Neural progenitor cell (in vitro differentiated cells): ENCODE results near the gene FYN. TPM values are rescaled to one million over a fixed set of nuclear protein-coding genes. Genes with fewer than 3 reads are reported as not detected.
"Not testable (repeated sequence)": the region's sequence is repeated elsewhere in the genome, so short reads cannot be mapped to it uniquely, and the experiment has no call there.

Experiments used
- DNase-seq: peaks from one replicate; pipeline ENCODE4 v3.0.0-alpha.2; 2016; ENCODE audit warnings: low spot score
- H2AFZ ChIP-seq: fragments of 200-600 bp; sonication (generic); replicated peaks from 2 replicates; pipeline ENCODE4 v1.6.1; 2016; ENCODE audit warnings: antibody characterized with exemption
- H3F3A ChIP-seq: fragments of 200-600 bp; sonication (generic); 2 replicates; pipeline ENCODE4 v1.6.1; 2016; ENCODE audit warnings: antibody characterized with exemption, low read depth
- H3K27ac ChIP-seq: fragments of 200-600 bp; sonication (generic); 2 replicates; pipeline ENCODE4 v1.5.1; 2016; ENCODE audit warnings: mild to moderate bottlenecking
- H3K27me3 ChIP-seq: fragments of 200-600 bp; sonication (generic); 2 replicates; pipeline ENCODE4 v1.6.1; 2016; ENCODE audit warnings: mild to moderate bottlenecking, moderate library complexity
- H3K36me3 ChIP-seq: fragments of 200-600 bp; sonication (generic); 2 replicates; pipeline ENCODE4 v1.5.1; 2016
- H3K4me1 ChIP-seq: fragments of 200-600 bp; sonication (generic); 2 replicates; pipeline ENCODE4 v1.6.1; 2016; ENCODE audit warnings: mixed run types
- H3K4me2 ChIP-seq: fragments of 200-600 bp; sonication (generic); 2 replicates; pipeline ENCODE4 v1.6.1; 2016
- H3K4me3 ChIP-seq: fragments of 200-600 bp; sonication (generic); 2 replicates; pipeline ENCODE4 v1.5.1; 2016
- H3K79me2 ChIP-seq: fragments of 200-600 bp; sonication (generic); 2 replicates; pipeline ENCODE4 v1.6.1; 2016; ENCODE audit warnings: low read depth
- H3K9ac ChIP-seq: fragments of 200-600 bp; sonication (generic); 2 replicates; pipeline ENCODE4 v1.6.1; 2016
- H3K9me3 ChIP-seq: fragments of 200-600 bp; sonication (generic); 2 replicates; pipeline ENCODE4 v1.5.1; 2016; ENCODE audit warnings: low read depth
- H4K20me1 ChIP-seq: fragments of 200-600 bp; sonication (generic); 2 replicates; pipeline ENCODE4 v1.6.1; 2016; ENCODE audit warnings: low read depth
- H3K27ac Mint-ChIP-seq: 3 replicates; pipeline ENCODE4 v1.8.0; 2021; ENCODE audit warnings: mixed read lengths
- H3K27me3 Mint-ChIP-seq: 2 replicates; pipeline ENCODE4 v1.8.0; 2022; ENCODE audit warnings: low read depth, mild to moderate bottlenecking, inconsistent platforms, moderate library complexity, mixed read lengths; ENCODE audit not compliant: insufficient read depth
- H3K36me3 Mint-ChIP-seq: 3 replicates; pipeline ENCODE4 v1.8.0; 2021; ENCODE audit warnings: mixed read lengths
- H3K4me1 Mint-ChIP-seq: 3 replicates; pipeline ENCODE4 v1.8.0; 2021; ENCODE audit warnings: mixed read lengths
- H3K4me3 Mint-ChIP-seq: 3 replicates; pipeline ENCODE4 v1.8.0; 2021; ENCODE audit warnings: mild to moderate bottlenecking, moderate library complexity, mixed read lengths
- H3K9me3 Mint-ChIP-seq: 3 replicates; pipeline ENCODE4 v1.8.0; 2020; ENCODE audit warnings: mixed read lengths
- EZH2 ChIP-seq: fragments of 200-600 bp; sonication (generic); IDR thresholded peaks from 2 replicates; pipeline ENCODE4 v1.6.1; 2017; ENCODE audit warnings: antibody characterized with exemption, mild to moderate bottlenecking, moderate library complexity
- EZH2phosphoT487 ChIP-seq: fragments of 200-600 bp; sonication (generic); IDR thresholded peaks from 2 replicates; pipeline ENCODE4 v1.6.1; 2017; ENCODE audit warnings: antibody characterized with exemption
- total RNA-seq: library from RNA; depleted of rRNA; stranded (reverse); fragments of >200 nt; gene quantifications from 2 replicates; pipeline ENCODE4 v1.2.3, GENCODE V29; 2015; ENCODE audit warnings: low replicate concordance
- TF ChIP-seq, protein P1 (sequence below): fragments of 200-600 bp; sonication (generic); IDR thresholded peaks from 2 replicates; pipeline ENCODE4 v1.5.1; 2017; ENCODE audit warnings: antibody characterized with exemption, mild to moderate bottlenecking

FYN gene
- total RNA-seq, 1 donor from 2014 or later: 167 TPM

DNA sequence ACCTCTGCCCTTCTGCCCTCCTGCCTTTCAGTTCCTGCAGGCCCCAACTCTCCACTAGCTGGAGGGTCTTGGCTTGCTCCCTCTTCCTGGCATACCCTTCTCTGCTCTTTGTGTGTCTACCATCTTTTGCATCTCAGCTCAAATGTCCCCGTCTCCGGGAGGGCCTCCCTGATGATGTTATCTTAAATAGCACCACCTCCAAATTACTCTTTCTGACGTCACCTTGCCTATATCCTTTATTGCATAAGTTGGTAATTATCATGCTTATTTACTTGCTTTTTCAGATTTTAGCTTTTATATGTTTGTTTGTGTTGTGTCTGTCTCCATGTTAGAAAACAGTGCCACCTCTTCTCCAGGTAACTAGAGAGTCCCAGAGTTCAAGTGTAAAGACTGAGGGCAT is 36.0 kb upstream of the FYN start:
- peaks cover 13% of the 10 kb centered on the region for H3K4me1 Mint-ChIP-seq
- peak overlapping the region; percentile 66 for H3K27ac Mint-ChIP-seq
- H3K36me3 Mint-ChIP-seq: no peaks in the 10 kb centered on the region
- Histone ChIP-seq H3K4me2 (peak overlapping the region; percentile 56), H3K4me3 (peak overlapping the region; percentile 41), H3K9me3 (no peaks in the 10 kb centered on the region), H4K20me1 (no peaks in the 10 kb centered on the region), H3K36me3 (no peaks in the 10 kb centered on the region), H3K27ac (no peak overlapping the region), H2AFZ (peak overlapping the region; percentile 44), H3K79me2 (no peaks in the 10 kb centered on the region), H3K9ac (no peak overlapping the region), H3K27me3 (no peaks in the 10 kb centered on the region), H3K4me1 (peaks cover 7% of the 10 kb centered on the region), H3F3A (peaks cover 12% of the 10 kb centered on the region)
- peak overlapping the region; percentile 71 for H3K4me3 Mint-ChIP-seq
- no peaks in the 10 kb centered on the region for H3K27me3 Mint-ChIP-seq
- TF ChIP-seq EZH2phosphoT487 (no peak), EZH2 (no peak)
- TF ChIP-seq, protein P1, sequence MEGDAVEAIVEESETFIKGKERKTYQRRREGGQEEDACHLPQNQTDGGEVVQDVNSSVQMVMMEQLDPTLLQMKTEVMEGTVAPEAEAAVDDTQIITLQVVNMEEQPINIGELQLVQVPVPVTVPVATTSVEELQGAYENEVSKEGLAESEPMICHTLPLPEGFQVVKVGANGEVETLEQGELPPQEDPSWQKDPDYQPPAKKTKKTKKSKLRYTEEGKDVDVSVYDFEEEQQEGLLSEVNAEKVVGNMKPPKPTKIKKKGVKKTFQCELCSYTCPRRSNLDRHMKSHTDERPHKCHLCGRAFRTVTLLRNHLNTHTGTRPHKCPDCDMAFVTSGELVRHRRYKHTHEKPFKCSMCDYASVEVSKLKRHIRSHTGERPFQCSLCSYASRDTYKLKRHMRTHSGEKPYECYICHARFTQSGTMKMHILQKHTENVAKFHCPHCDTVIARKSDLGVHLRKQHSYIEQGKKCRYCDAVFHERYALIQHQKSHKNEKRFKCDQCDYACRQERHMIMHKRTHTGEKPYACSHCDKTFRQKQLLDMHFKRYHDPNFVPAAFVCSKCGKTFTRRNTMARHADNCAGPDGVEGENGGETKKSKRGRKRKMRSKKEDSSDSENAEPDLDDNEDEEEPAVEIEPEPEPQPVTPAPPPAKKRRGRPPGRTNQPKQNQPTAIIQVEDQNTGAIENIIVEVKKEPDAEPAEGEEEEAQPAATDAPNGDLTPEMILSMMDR: no peak
- peaks cover 7% of the 10 kb centered on the region for H3K9me3 Mint-ChIP-seq
- no peak for DNase-seq

DNA sequence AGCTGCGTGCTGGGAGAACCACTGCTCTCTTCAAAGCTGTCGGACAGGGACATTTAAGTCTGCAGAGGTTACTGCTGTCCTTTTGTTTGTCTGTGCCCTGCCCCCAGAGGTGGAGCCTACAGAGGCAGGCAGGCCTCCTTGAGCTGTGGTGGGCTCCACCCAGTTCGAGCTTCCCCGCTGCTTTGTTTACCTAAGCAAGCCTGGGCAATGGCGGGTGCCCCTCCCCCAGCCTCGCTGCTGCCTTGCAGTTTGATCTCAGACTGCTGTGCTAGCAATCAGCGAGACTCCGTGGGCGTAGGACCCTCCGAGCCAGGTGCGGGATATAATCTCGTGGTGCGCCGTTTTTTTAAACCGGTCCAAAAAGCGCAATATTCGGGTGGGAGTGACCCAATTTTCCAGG is 35.1 kb upstream of the FYN start:
- H3K27me3 ChIP-seq, H3K9me3 ChIP-seq, H3K9me3 Mint-ChIP-seq, H3K4me1 ChIP-seq, H3F3A ChIP-seq, H3K4me3 Mint-ChIP-seq, H4K20me1 ChIP-seq, H3K79me2 ChIP-seq, H3K27me3 Mint-ChIP-seq, H3K36me3 ChIP-seq, H3K27ac ChIP-seq, H3K36me3 Mint-ChIP-seq, DNase-seq, H3K27ac Mint-ChIP-seq, H3K9ac ChIP-seq, H2AFZ ChIP-seq: not testable (repeated sequence)
- Histone ChIP-seq H3K4me2 (peak overlapping the region; percentile 56), H3K4me3 (peak overlapping the region; percentile 41)
- H3K4me1 Mint-ChIP-seq: peaks cover 13% of the 10 kb centered on the region

DNA sequence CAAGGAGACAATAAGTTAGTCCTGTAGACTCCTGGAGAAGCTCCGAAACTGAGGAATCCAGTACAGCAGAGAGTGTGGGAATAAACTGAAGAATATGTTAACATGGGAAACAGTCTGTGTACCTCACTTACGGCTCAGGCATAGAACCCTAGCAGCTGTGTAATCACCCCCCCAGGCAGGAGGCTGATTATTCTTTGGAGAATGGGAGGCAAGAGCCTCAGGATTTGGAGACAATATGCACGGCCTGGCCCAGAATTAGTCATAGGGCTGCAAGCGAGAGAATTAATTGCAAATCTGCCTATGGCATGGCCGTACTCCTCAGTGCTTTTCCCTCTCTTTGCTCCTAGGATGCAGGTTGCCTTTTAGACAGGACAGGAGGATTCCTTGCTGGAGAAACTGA is 27.5 kb upstream of the FYN start:
- H3K9me3 Mint-ChIP-seq: peaks cover 11% of the 10 kb centered on the region
- H3K4me3 Mint-ChIP-seq: no peak overlapping the region
- Histone ChIP-seq H3K27me3 (peaks cover 51% of the 10 kb centered on the region), H2AFZ (no peak overlapping the region), H3K79me2 (no peaks in the 10 kb centered on the region), H3K4me2 (peak overlapping the region; percentile 3), H3K9ac (no peak overlapping the region), H4K20me1 (peaks cover 10% of the 10 kb centered on the region), H3K4me1 (peaks cover 18% of the 10 kb centered on the region), H3K36me3 (no peaks in the 10 kb centered on the region), H3F3A (peaks cover 25% of the 10 kb centered on the region), H3K27ac (no peak overlapping the region), H3K4me3 (no peak overlapping the region), H3K9me3 (no peaks in the 10 kb centered on the region)
- H3K36me3 Mint-ChIP-seq: peaks cover 8% of the 10 kb centered on the region
- no peak for DNase-seq
- H3K27ac Mint-ChIP-seq: no peak overlapping the region
- no peak for TF ChIP-seq EZH2phosphoT487
- TF ChIP-seq EZH2: no peak
- TF ChIP-seq, protein P1: no peak
- H3K4me1 Mint-ChIP-seq: peaks cover 10% of the 10 kb centered on the region
- peaks cover 8% of the 10 kb centered on the region for H3K27me3 Mint-ChIP-seq

DNA sequence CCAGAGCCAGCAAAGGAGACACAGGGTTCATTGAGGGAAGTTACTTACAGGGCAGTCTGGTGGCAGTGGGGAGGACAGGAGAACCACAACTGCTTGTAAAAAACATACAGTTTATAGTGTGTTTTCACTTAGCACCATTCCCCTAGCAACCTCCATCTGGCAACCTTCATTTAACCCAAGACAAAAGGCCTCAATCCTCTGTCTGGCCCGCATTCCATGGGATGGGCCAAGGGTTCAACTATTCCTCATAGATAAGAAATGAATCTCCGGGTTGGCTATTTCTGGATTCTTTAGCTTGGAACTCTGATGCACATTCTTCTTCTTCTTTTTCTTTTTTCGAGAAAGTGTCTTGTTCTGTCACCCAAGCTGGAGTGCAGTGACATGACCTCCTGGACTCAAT is 26.3 kb upstream of the FYN start:
- Mint-ChIP-seq H3K4me1 (peaks cover 10% of the 10 kb centered on the region), H3K27ac (no peak overlapping the region), H3K27me3 (peaks cover 8% of the 10 kb centered on the region), H3K9me3 (peaks cover 11% of the 10 kb centered on the region), H3K36me3 (peaks cover 8% of the 10 kb centered on the region), H3K4me3 (no peak overlapping the region)
- Histone ChIP-seq H3F3A (peaks cover 25% of the 10 kb centered on the region), H3K4me1 (peaks cover 18% of the 10 kb centered on the region), H3K9me3 (no peaks in the 10 kb centered on the region), H3K4me2 (no peak overlapping the region), H4K20me1 (peaks cover 10% of the 10 kb centered on the region), H3K36me3 (no peaks in the 10 kb centered on the region), H3K27me3 (peaks cover 63% of the 10 kb centered on the region), H3K4me3 (no peak overlapping the region), H3K9ac (no peak overlapping the region), H3K79me2 (no peaks in the 10 kb centered on the region), H2AFZ (no peak overlapping the region), H3K27ac (no peak overlapping the region)
- TF ChIP-seq EZH2 (no peak), EZH2phosphoT487 (no peak)
- TF ChIP-seq, protein P1: no peak
- DNase-seq: no peak
